Heart right ventricle (tissue), 16 donors: ENCODE measurements around the gene LSAMP. TPM values are rescaled to one million over a fixed set of nuclear protein-coding genes. Genes with fewer than 3 reads are reported as not detected.

ENCODE experiments used
- ATAC-seq, 8 donors: fragments of 200-7000 bp; cut with Tn5 transposase; one replicate each; pipeline ENCODE4 v1.9.1; 2020; ENCODE audit warnings: mild to moderate bottlenecking in 8 of 8, moderate library complexity in 8 of 8, moderate number of reproducible peaks in 1 of 8
- DNase-seq, 2 donors: peaks; one replicate each; pipeline ENCODE4 v3.0.0-alpha.2; 2020
- H3K27ac ChIP-seq, 10 donors: fragments of 200-600 bp; sonication (generic) in 2 of 10; one replicate each; pipeline versions ENCODE4 v1.5.0 to v1.8.0; 2020 to 2022; ENCODE audit warnings: mild to moderate bottlenecking in 3 of 10
- H3K27me3 ChIP-seq, 7 donors: fragments of 200-600 bp; one replicate each; pipeline ENCODE4 v1.8.0; 2021 to 2022; ENCODE audit warnings: mild to moderate bottlenecking in 2 of 7
- H3K36me3 ChIP-seq, 9 donors: fragments of 200-600 bp; sonication (generic) in 1 of 9; one replicate each; pipeline versions ENCODE4 v1.5.0 to v1.8.0; 2020 to 2022; ENCODE audit warnings: mild to moderate bottlenecking in 2 of 9
- H3K4me1 ChIP-seq, 9 donors: fragments of 200-600 bp; sonication (generic) in 1 of 9; one replicate each; pipeline versions ENCODE4 v1.5.0 to v1.8.0; 2020 to 2022; ENCODE audit warnings: mild to moderate bottlenecking in 4 of 9
- H3K4me3 ChIP-seq, 10 donors: fragments of 200-600 bp; sonication (generic) in 2 of 10; one replicate each; pipeline versions ENCODE4 v1.5.0 to v1.8.0; 2020 to 2022; ENCODE audit warnings: mild to moderate bottlenecking in 7 of 10, moderate library complexity in 2 of 10
- H3K9me3 ChIP-seq, 11 donors: fragments of 200-600 bp in 10 of 11; sonication (generic) in 2 of 11; one replicate each; pipeline versions ENCODE4 v1.5.0 to v1.8.0; 2013 to 2022; ENCODE audit warnings: mild to moderate bottlenecking in 2 of 11, control low read depth in 1 of 11, moderate library complexity in 1 of 11
- WGBS, 2 donors: extraction: QIAGEN DNeasy Blood & Tissue Kit; methylation state at CpG; one replicate each; pipeline ENCODE4 v1.1.7; 2013; ENCODE audit warnings: inconsistent platforms in 1 of 2; 5-methylcytosine and 5-hydroxymethylcytosine counted together
- intact Hi-C, 10 donors: fragments of 100-400 bp; cut with DNase I; formaldehyde crosslinking; loops; one replicate each; pipeline versions ENCODE4 v1.11.1 to v1.14.2; 2022
- polyA plus RNA-seq, 2 donors: library from polyadenylated mRNA; stranded (reverse); fragments of 200-250 nt; gene quantifications; one replicate each; pipeline ENCODE4 v1.2.3, GENCODE V29; 2013
- total RNA-seq, 10 donors: library from RNA; stranded (reverse); fragmentation: NEBNext Ultra II Directional in 3 of 10; extraction: Animal tissue kit (Norgen Biotek cat#: 25700) in 3 of 10; gene quantifications; one replicate each; pipeline versions ENCODE4 v1.2.1 to v1.2.4, GENCODE V29; 2021 to 2023
- TF ChIP-seq, protein P1 (sequence below), 9 donors: fragments of 200-600 bp; sonication (generic) in 2 of 9; IDR thresholded peaks; one replicate each; pipeline versions ENCODE4 v1.5.0 to v1.8.0; 2021 to 2022; ENCODE audit warnings: antibody characterized with exemption in 9 of 9, mild to moderate bottlenecking in 5 of 9, moderate library complexity in 1 of 9
- donor health status: Arrhythmogenic right ventricular cardiomyopathy.
- donor health status: ischemic (EF 13 %, LVEDD 7.1; RV severe dilation, severe dysfunction).
- donor health status: healthy with polysubstance abuse.
- donor health status: DM: no; HTN: yes; CAD: no.
- donor health status: DM: no; HTN: no; CAD: no.
- donor health status: ischemic (EF 25% LVEDD 6.9; RV normal size, moderate dysfunction).
- donor health status: ischemic (EF 25% LVEDD 5.7; RV mildly dilated, moderate dysfunction).
- donor health status: healthy.
- donor health status: DM: yes; HTN: yes; CAD: no.
- donor health status: Ischemic cardiomyopathy.
- donor health status: ischemic (EF 35%, LVEDD 5.7; RV mildly dilated, moderate dysfunction).
- donor health status: nonischemic (EF 11% LVEDD 7.7; RV severe dilation, severe dysfunction).
- donor health status: DM: yes; HTN: yes; CAD: no.
- donor health status: PGD.
- donor health status: ischemic (EF 29% LVEDD 5.4; RV normal size, mild dysfunction).
- donor health status: nonischemic (EF 23%, LVEDD 6.1; RV moderate dilation, normal function).

Gene LSAMP
- total and polyA plus RNA-seq, 12 donors, result 0.51 to 9.0 (median 5.4) TPM

DNA sequence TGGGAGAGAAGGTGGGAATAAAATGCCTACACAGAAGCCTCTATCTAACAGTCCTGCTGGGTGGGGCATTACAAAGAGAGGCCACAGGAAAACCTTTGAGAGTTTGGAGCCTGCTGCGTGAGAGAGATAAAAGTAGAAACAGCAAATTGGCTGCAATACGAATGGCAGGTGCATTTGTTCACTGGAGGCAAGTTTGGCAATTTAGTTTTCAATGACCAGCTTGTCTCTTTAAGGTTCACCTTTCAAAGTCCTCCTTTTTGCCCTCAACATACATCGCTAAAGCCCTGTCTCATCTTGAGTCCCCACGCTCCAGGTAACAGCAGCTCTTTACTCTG, 405.7 kb downstream of the LSAMP start:
- TF ChIP-seq, protein P1, sequence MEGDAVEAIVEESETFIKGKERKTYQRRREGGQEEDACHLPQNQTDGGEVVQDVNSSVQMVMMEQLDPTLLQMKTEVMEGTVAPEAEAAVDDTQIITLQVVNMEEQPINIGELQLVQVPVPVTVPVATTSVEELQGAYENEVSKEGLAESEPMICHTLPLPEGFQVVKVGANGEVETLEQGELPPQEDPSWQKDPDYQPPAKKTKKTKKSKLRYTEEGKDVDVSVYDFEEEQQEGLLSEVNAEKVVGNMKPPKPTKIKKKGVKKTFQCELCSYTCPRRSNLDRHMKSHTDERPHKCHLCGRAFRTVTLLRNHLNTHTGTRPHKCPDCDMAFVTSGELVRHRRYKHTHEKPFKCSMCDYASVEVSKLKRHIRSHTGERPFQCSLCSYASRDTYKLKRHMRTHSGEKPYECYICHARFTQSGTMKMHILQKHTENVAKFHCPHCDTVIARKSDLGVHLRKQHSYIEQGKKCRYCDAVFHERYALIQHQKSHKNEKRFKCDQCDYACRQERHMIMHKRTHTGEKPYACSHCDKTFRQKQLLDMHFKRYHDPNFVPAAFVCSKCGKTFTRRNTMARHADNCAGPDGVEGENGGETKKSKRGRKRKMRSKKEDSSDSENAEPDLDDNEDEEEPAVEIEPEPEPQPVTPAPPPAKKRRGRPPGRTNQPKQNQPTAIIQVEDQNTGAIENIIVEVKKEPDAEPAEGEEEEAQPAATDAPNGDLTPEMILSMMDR (IDR thresholded peaks at IDR 0.05), result no peak
- Histone ChIP-seq H3K36me3 (no peaks in the 10 kb centered on the region), H3K4me3 (no peak overlapping the region), H3K27ac (no peak overlapping the region), H3K9me3 (no peaks in the 10 kb centered on the region), H3K4me1 (peaks cover 0 to 12% (median 0%) of the 10 kb centered on the region in 9 donors), H3K27me3 (no peaks in the 10 kb centered on the region)
- DNase-seq, result no peak
- WGBS, 2 donors, result 72 to 75% methylated on average over 4 of the region's 4 CpGs
- intact Hi-C loops, result no loop called here
- ATAC-seq, result no peak

DNA sequence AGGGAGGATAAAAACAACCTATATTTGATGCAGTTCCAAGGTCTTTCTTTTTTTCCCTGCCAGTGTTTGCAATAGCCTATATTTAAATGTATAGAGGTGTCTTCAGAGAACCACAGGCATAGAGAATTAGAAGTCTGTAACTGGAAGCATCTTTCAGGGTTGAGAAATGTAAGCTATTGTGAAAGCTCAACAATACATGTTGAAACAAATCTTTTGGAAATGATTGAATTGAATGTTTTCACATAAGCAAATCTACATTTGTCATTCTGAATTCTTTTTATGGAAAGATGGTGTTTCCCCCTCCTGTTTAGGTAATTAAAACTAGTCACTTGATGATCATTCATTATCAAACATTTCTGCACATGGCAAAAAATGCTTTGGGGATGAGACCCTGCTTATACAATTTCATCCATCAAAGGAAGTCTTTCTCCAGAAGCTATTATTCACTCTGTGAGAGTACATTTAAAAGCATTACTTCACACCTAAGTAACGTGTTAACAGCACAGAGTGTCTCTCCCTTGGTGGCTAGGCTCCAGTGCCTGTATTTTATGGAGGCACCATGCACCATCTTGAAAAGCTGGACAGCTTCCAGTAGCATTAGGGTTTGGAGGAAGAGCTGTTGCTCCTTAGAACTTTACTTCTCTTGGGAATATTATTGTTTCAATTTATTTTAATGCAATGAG, 406.2 kb downstream of the LSAMP start:
- TF ChIP-seq, protein P1 (IDR thresholded peaks at IDR 0.05), result no peak
- no peaks in the 10 kb centered on the region for H3K36me3 ChIP-seq
- no peak for DNase-seq
- H3K4me3 ChIP-seq, result no peak overlapping the region
- no peak for ATAC-seq
- H3K27ac ChIP-seq, result no peak overlapping the region
- no peaks in the 10 kb centered on the region for H3K27me3 ChIP-seq
- intact Hi-C loops, result no loop called here
- 60 to 70% methylated on average over 1 of the region's 1 CpG for WGBS, 2 donors
- peaks cover 0 to 12% (median 0%) of the 10 kb centered on the region in 9 donors for H3K4me1 ChIP-seq
- H3K9me3 ChIP-seq, result no peaks in the 10 kb centered on the region

DNA sequence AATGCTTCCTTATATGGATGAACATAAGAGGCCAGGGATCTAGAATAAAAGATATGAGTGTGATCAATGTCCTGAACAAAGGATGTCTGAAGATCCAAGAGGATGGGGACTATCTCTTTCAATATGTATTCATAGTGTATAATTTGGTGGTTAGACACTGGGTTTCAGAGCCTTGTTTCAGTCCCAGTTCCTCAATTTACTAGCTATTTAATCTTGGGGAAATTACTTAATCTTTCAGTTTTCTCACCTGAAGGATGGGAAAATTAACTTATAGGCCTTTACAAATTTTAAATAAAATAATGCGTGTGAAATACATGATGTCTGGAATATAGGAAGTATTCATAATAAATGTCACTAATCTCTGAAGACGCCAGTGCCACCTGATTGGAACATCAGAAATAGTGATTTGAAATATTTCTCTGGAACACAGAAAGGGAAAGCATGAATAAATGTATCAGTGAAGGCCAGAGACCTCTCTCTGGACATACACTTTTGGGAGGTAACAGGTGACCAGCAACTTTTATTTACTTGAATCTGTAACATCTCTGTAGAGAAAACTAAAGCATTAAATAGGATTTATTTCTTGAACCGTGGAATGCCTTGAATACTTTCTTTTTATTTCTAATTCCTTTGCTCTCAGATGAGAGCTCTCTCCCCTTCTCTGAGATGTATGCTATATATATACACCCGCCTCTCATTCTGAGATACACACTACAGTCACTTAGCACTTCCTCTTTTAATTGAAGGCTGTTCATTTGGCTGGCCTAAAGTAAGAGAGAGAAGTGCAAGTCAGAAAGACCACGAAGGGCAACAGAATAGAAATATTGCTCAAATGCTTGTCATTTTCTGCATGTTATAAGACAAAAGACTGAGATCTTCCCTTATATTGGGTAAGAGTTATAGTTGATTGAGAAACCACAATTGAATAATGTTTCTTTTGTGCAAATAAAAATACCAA, 407.1 kb downstream of the LSAMP start:
- no peak for ATAC-seq

DNA sequence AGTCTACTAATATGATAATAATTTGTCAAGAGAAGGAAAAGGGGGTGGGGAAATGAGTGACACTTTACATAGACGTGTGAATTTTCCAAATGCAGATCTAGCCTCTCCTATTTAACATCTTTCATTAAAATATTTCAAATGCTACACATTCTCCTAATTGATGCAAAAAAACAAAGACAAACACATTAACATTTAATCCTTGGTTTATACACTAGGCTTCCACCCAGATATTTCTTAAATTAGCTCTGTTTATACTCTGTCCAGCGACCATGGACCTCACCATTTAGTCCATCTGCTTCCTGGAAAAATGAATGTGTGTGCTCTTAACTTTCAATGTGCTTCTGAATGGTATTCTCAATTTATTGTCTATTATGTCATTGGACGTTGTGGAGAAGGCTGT, 409.9 kb downstream of the LSAMP start:
- intact Hi-C loops, result no loop called here
- DNase-seq (no peak), ATAC-seq (no peak)
- no peak overlapping the region for H3K27ac ChIP-seq
- H3K9me3 ChIP-seq, result no peaks in the 10 kb centered on the region
- H3K4me1 ChIP-seq, result peaks cover 0 to 12% (median 0%) of the 10 kb centered on the region in 9 donors
- H3K27me3 ChIP-seq, result no peaks in the 10 kb centered on the region
- no peaks in the 10 kb centered on the region for H3K36me3 ChIP-seq
- WGBS, 2 donors, result 60 to 61% methylated on average over 3 of the region's 3 CpGs
- TF ChIP-seq, protein P1 (IDR thresholded peaks at IDR 0.05), result no peak
- no peak overlapping the region for H3K4me3 ChIP-seq

More for the DNA sequence above, 407.1 kb downstream of the LSAMP start:
- no peak overlapping the region for H3K27ac ChIP-seq
- peaks cover 0 to 12% (median 0%) of the 10 kb centered on the region in 9 donors for H3K4me1 ChIP-seq
- TF ChIP-seq, protein P1 (IDR thresholded peaks at IDR 0.05), result no peak
- intact Hi-C loops, result no loop called here
- no peak overlapping the region for H3K4me3 ChIP-seq
- WGBS, 2 donors, result 64 to 71% methylated on average over 5 of the region's 5 CpGs
- no peaks in the 10 kb centered on the region for H3K9me3 ChIP-seq
- no peaks in the 10 kb centered on the region for H3K27me3 ChIP-seq
- no peak for DNase-seq
- H3K36me3 ChIP-seq, result no peaks in the 10 kb centered on the region
